ENCODE data around the gene PRICKLE3. TPM values are rescaled to one million over a fixed set of nuclear protein-coding genes. Genes with fewer than 3 reads are reported as not detected.

Gene PRICKLE3
- total RNA-seq, 4 donors from 2014 or later: 14.5 to 40.0 (median 33.2) TPM

DNA sequence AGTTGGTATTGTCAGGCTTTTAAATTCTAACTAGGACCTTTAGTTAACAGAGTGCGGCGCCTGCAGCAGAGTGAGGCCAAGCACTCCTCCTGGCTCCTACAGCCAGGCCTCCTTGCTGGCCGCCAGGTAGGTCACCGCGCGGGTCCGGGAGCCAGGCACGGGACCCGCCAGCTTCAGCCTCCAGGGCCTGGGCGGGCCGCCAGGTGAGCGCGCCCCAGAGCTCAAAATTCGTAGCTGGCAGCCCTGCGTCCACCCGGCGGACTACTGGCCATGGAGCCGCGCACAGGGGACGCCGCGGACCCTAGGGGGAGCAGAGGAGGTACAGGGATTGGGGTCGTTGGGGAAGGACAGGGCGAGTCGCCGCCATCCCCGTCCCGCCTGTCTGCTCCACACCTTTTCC, 23.6 kb downstream of the PRICKLE3 start, which contains the start of gene MAGIX:
TSS of gene MAGIX (plus strand) at position 139 of the 400 bp plus-strand sequence. CDS start at position 271, 132 bp downstream.
- Histone ChIP-seq H3K4me3 (peak within 1 kb of the TSS in 3 of 4 donors; percentile 32 to 51 (median 34)), H3K9me3 (no peaks in the 10 kb centered on the region)
- 83% methylated on average over 20 of the region's 28 CpGs; no CpG with 5 or more reads in 1 of the 2 donors for WGBS, 2 donors (ENCODE audit: low coverage in 1 of 2)

DNA sequence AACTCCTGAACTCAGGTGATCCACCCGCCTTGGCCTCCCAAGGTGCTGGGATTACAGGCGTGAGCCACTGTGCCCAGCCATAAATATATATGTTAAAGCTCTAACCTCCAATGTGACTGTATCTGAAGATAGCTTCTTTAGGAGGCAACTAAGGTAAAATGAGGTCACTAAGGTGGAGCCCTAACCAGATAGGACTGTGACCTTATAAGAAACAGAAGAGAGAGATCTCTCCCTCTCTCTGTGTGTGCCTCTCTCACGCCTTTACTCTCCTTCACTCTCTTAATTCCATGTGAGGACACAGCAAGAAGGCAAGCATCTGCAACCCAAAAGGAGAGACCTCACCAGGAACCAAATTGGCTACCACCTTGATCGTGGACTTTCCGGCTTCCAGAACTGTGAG, 24.5 kb downstream of the PRICKLE3 start:
- no peak for DNase-seq
- TF ChIP-seq, protein P1, sequence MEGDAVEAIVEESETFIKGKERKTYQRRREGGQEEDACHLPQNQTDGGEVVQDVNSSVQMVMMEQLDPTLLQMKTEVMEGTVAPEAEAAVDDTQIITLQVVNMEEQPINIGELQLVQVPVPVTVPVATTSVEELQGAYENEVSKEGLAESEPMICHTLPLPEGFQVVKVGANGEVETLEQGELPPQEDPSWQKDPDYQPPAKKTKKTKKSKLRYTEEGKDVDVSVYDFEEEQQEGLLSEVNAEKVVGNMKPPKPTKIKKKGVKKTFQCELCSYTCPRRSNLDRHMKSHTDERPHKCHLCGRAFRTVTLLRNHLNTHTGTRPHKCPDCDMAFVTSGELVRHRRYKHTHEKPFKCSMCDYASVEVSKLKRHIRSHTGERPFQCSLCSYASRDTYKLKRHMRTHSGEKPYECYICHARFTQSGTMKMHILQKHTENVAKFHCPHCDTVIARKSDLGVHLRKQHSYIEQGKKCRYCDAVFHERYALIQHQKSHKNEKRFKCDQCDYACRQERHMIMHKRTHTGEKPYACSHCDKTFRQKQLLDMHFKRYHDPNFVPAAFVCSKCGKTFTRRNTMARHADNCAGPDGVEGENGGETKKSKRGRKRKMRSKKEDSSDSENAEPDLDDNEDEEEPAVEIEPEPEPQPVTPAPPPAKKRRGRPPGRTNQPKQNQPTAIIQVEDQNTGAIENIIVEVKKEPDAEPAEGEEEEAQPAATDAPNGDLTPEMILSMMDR (IDR thresholded peaks at IDR 0.05): no peak
- TF ChIP-seq POLR2AphosphoS5 (IDR thresholded peaks at IDR 0.05): no peak
- no peak for TF ChIP-seq EP300 (IDR thresholded peaks at IDR 0.05; ENCODE audit: low read depth)
- TF ChIP-seq POLR2A (IDR thresholded peaks at IDR 0.05): no peak
- H3K4me3 ChIP-seq: no peak overlapping the region
- no peaks in the 10 kb centered on the region for H3K27me3 ChIP-seq
- peaks cover 0 to 5% (median 1%) of the 10 kb centered on the region in 4 donors for H3K4me1 ChIP-seq
- intact Hi-C loops (cut with DNase I; ENCODE audit: low total_unique reads) (no loop called here), in situ Hi-C loops (cut with MboI; ENCODE audit: low pct_ligation_motif_present in 1 of 4, low pct_unique_long_range_greater_than_20kb in 1 of 4, low sequenced_read_pairs in 3 of 4) (no loop called here)
- H3K36me3 ChIP-seq: no peaks in the 10 kb centered on the region
- no peaks in the 10 kb centered on the region for H3K9me3 ChIP-seq
- 84 to 100% methylated on average over 3 to 5 of the region's 5 CpGs for WGBS, 2 donors (ENCODE audit: low coverage in 1 of 2)
- H3K27ac ChIP-seq: peak overlapping the region in 3 of 4 donors; percentile 34 to 52 (median 51)

More for the DNA sequence above, 23.6 kb downstream of the PRICKLE3 start, which contains the start of gene MAGIX:
- no peaks in the 10 kb centered on the region for H3K36me3 ChIP-seq
- DNase-seq: no peak
- in situ Hi-C loops (cut with MboI; ENCODE audit: low pct_ligation_motif_present in 1 of 4, low pct_unique_long_range_greater_than_20kb in 1 of 4, low sequenced_read_pairs in 3 of 4) (no loop called here), intact Hi-C loops (cut with DNase I; ENCODE audit: low total_unique reads) (no loop called here)
- H3K4me1 ChIP-seq: peaks cover 0 to 12% (median 5%) of the 10 kb centered on the region in 4 donors
- no peaks in the 10 kb centered on the region for H3K27me3 ChIP-seq
- no peak for TF ChIP-seq POLR2AphosphoS5 (IDR thresholded peaks at IDR 0.05)
- TF ChIP-seq POLR2A (IDR thresholded peaks at IDR 0.05): no peak
- TF ChIP-seq, protein P1 (IDR thresholded peaks at IDR 0.05): no peak
- no peak for TF ChIP-seq EP300 (IDR thresholded peaks at IDR 0.05; ENCODE audit: low read depth)
- peak within 1 kb of the TSS; percentile 93 to 95 (median 94) for H3K27ac ChIP-seq

DNA sequence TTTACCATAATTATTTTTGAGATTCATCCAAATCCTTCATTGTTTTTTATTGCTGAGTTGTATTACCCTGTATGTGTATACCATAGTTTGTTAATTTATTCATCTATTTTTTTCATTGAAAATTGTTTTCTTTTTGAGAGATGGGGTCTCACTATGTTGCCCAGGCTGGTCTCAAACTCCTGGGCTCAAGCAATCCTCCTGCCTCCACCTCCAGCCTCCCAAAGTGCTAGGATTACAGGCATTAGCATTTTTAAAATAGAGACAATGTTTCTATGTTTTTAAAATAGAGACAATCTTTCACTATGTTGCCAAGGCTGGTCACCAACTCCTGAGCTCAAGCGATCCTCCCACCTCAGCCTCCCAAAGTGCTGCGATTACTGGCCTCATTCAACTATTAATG, 25.3 kb downstream of the PRICKLE3 start:
- in situ Hi-C loops (cut with MboI; ENCODE audit: low pct_ligation_motif_present in 1 of 4, low pct_unique_long_range_greater_than_20kb in 1 of 4, low sequenced_read_pairs in 3 of 4): no loop called here
- H3K27me3 ChIP-seq: no peaks in the 10 kb centered on the region
- TF ChIP-seq EP300 (IDR thresholded peaks at IDR 0.05; ENCODE audit: low read depth): no peak
- no peak for TF ChIP-seq POLR2AphosphoS5 (IDR thresholded peaks at IDR 0.05)
- peaks cover 0 to 3% (median 1%) of the 10 kb centered on the region in 4 donors for H3K4me1 ChIP-seq
- H3K9me3 ChIP-seq: no peaks in the 10 kb centered on the region
- no peak for DNase-seq
- no peaks in the 10 kb centered on the region for H3K36me3 ChIP-seq
- H3K4me3 ChIP-seq: no peak overlapping the region
- intact Hi-C loops (cut with DNase I; ENCODE audit: low total_unique reads): no loop called here
- H3K27ac ChIP-seq: no peak overlapping the region
- WGBS, 2 donors (ENCODE audit: low coverage in 1 of 2): 92% methylated on average over 2 of the region's 2 CpGs; no CpG with 5 or more reads in 1 of the 2 donors

DNA sequence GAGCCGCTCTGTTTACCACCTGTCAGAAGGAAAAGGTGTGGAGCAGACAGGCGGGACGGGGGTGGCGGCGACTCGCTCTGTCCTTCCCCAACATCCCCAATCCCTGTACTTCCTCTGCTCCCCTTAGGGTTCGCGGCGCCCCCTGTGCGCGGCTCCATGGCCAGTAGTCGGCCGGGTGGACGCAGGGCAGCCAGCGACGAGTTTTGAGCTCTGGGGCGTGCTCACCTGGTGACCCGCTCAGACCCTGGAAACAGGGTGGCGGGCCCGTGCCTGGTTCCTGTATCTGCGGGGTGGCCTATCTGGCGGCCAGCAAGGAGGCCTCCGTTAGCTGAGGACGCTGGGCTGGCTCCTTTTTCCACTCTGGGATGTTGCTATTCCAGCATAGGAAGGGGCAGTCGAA, 29.0 kb downstream of the PRICKLE3 start:
- TF ChIP-seq POLR2A (IDR thresholded peaks at IDR 0.05): no peak
- no peak for TF ChIP-seq POLR2AphosphoS5 (IDR thresholded peaks at IDR 0.05)
- TF ChIP-seq EP300 (IDR thresholded peaks at IDR 0.05; ENCODE audit: low read depth): no peak
- TF ChIP-seq, protein P1 (IDR thresholded peaks at IDR 0.05): no peak
- H3K36me3 ChIP-seq: no peaks in the 10 kb centered on the region
- H3K4me3 ChIP-seq: no peak overlapping the region
- no peaks in the 10 kb centered on the region for H3K9me3 ChIP-seq
- in situ Hi-C loops (cut with MboI; ENCODE audit: low pct_ligation_motif_present in 1 of 4, low pct_unique_long_range_greater_than_20kb in 1 of 4, low sequenced_read_pairs in 3 of 4): no loop called here
- no peak for DNase-seq
- peaks cover 0 to 7% (median 1%) of the 10 kb centered on the region in 4 donors for H3K4me1 ChIP-seq
- H3K27me3 ChIP-seq: no peaks in the 10 kb centered on the region
- intact Hi-C loops (cut with DNase I; ENCODE audit: low total_unique reads): no loop called here
- H3K27ac ChIP-seq: no peak overlapping the region
- 92% methylated on average over 24 of the region's 25 CpGs; no CpG with 5 or more reads in 1 of the 2 donors for WGBS, 2 donors (ENCODE audit: low coverage in 1 of 2)
